NOMO-1 (cell line): ENCODE results near the gene CDKL5.
A peak's percentile ranks its signal among the peaks of the same experiment; 100 is the strongest.

Source experiments
- DNase-seq, 2 experiments: peaks; one replicate each; lab custom pipeline; 2025; ENCODE audit not compliant: unreplicated experiment in 2 of 2; lab: John Stamatoyannopoulos, UW

Gene CDKL5

GRCh38 chrX:18639280-18639679 lies 213.9 kb downstream of the CDKL5 start:
- no peak for DNase-seq

- DNase-seq, result no peak
These were observed 215.3 kb downstream of the CDKL5 start for GRCh38 chrX:18640686-18641085.

GRCh38 chrX:18643243-18643642 lies 217.8 kb downstream of the CDKL5 start:
- DNase-seq, result no peak

GRCh38 chrX:18643853-18644252 lies 218.4 kb downstream of the CDKL5 start:
- no peak for DNase-seq

GRCh38 chrX:18647621-18648020 lies 222.2 kb downstream of the CDKL5 start:
- DNase-seq, result peak; percentile 62 to 74

GRCh38 chrX:18649498-18649951 lies 224.1 kb downstream of the CDKL5 start:
- DNase-seq, result no peak

GRCh38 chrX:18650662-18651061 lies 225.3 kb downstream of the CDKL5 start:
- no peak for DNase-seq

DNA sequence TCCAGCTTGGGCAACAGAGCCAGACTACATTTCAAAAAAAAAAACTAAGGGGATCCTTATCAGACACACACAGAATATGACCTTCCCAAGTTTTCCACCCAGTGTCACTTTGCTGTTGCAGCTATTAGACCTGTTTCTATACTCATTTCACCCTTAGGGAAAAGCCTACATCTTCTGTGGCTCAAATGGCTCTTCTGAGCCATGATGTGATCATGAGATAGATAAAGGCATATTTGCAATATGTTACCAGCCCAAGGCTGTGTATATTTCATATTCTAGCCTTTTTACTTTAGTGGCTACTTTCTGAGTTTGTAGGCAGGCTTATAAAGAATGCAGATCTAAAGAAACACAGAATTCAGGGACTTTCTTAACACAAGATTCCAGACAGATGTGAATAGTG lies 227.2 kb downstream of the CDKL5 start:
- DNase-seq, result no peak

DNA sequence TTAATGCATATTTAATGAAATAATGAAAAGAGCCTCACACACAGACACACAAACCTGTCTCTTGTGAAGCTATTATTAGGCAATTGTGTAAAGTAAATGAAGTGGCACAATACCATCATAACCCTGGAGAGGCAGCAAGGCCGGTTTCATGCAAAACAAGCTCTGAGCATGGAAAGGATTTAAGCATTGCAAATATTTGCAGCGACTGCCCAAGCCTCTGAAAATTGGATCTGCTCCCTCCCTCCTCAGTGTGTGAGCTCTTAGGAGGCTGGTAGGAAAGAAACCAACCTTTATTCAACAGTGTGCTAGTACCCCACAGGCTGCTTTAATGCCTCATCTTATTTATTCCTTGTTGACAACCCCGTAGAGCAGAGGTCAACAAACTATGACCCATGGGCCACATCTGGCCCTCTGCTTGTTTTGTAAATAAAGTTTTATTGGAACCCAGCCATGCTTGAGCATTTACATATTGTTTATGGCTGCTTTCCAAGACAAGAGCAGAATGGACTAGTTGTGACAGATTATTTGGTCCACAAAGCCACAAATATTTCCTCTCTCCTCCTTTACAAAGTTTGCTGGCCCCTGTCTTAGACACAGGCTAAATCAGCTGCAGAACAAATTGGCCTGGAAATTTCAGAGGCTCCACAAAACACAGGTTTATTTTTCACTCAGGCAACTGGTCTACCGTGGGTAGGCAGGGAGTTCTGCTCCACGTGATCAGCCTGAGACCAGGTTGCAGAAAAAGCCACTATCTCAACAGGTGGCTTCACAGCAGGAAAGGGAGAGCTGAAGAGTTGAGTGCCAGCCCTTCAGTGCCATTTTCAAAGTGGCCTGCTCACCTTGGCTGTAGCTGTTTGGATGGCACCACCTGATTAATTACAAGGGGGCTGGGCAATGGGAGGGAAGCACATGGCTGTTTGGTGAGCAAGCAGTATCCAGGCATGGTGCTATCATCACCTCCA lies 229.7 kb downstream of the CDKL5 start:
- DNase-seq, result no peak

DNA sequence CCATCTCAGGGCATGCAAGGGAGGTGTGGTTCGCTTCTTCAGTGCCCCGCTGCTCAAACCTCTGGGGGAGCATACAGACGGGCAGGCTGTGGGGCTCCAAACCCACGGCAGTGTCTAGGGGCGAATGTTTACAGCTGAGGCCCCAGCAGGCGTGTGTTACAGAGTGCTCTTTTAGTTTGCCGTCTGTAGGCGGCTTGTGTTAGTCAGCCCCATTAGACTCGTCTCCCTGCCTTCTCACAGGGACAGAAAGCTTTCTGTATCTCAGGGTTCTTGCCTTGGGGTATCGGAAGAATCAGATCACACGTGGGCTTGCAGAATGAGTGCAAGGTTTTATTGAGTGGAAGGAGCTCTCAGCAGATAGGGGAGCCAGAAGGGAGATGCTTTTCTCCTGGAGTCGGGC lies 235.9 kb downstream of the CDKL5 start:
- no peak for DNase-seq

- DNase-seq, result no peak
These were observed 239.5 kb downstream of the CDKL5 start for GRCh38 chrX:18664947-18665346.

DNA sequence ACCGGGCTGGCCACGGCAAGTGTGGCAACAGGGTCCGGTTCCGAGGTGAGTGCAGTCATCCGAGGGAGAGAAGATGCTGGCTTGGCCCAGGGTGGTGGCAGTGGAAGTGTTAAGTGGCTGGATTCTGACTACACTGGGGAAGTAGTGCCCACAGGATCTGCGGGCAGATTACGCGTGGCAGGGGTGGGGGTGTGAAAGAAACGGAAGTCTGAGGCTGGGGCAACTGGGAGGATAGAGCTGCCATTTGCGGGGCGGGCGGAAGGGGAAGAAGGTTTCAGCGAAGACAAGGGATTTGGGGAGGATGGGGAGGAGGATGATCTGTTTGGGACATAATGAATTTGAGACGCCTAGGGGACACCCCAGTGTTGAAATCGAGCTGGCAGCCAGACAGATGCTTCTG lies 241.2 kb downstream of the CDKL5 start:
- DNase-seq, result peak; percentile 14 to 54

- DNase-seq, result peak; percentile 78 to 91
These were observed 242.8 kb downstream of the CDKL5 start for GRCh38 chrX:18668071-18668835.

- no peak for DNase-seq
These were observed 246.6 kb downstream of the CDKL5 start, which contains the start of gene RS1 for GRCh38 chrX:18672008-18672407. Gene RS1 (minus strand): TSS chrX:18672108. CDS start chrX:18672068, 40 bp downstream.

DNA sequence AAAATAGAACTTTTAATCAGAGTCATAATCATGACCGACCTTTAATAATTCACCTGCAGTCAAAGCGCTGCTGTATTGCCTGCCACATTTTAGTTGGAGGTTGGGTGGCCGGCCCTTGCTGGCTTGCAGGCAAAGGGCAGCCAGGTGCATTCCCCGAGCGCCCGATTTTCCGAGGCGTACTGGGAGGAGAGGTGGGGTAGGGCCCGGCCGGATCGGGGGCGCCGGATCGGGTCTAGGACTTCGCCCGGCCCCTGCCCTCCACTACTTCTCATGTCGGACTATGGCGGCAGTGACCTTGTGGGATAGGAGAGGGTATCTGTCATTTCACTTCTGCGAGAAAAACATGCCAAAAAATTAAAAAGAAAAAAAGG lies 249.0 kb downstream of the CDKL5 start:
- no peak for DNase-seq

- DNase-seq, result peak; percentile 48 to 60
These were observed 249.7 kb downstream of the CDKL5 start for GRCh38 chrX:18674788-18675735.

DNA sequence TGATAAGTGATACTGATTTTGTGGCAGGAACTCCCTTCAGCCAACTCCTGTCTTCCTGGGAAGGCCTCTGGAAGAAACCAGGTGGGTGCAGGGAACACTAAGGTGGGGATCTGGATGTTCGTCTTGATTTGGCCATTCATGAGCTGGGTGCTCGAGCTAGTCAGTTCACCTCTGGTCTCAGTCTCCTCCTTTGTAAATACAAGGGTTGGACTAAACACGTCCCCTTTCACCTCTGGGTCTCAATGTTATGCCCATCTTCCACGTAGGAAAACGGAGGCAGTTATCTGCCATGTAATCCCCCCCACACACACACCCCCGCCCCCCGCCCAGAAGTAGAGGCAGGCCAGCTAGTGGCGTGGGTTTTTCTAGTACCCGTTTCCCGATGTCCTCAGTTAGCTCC lies 250.6 kb downstream of the CDKL5 start:
- no peak for DNase-seq

GRCh38 chrX:18676470-18676869 lies 251.1 kb downstream of the CDKL5 start:
- DNase-seq, result no peak

GRCh38 chrX:18677161-18677869 lies 251.9 kb downstream of the CDKL5 start:
- DNase-seq, result peak in 1 of 2 experiments; percentile 11

DNA sequence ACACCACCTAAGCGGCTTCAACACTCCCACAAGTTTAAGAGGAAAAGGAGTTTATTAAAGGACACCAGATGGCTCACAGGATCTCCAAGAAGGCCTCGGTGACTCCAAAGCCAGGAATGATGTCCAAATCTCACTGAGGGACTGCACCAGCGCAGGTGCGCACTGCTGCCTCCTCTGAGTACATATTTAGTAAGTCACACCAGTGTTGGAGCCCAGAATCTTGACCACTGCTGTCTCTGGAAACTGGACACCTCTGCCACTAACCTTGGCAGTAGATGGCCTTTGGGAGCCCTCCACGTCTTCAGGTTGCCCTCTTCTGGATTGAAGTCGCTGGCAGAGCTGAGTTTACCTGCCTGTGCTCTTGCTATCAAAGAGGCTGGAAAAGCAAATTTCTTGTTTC lies 256.6 kb downstream of the CDKL5 start:
- no peak for DNase-seq
